K562 (cell line): ENCODE measurements around the gene MCM9. TPM values are rescaled to one million over a fixed set of nuclear protein-coding genes. Genes with fewer than 3 reads are reported as not detected.

Source experiments
- ATAC-seq: fragments of 200-7000 bp; cut with Tn5 transposase; 3 replicates; pipeline ENCODE4 v1.9.1; 2020; ENCODE audit warnings: moderate library complexity
- BruUV-seq: library from RNA; stranded (reverse); fragments of 400-500 nt; replicated peaks from 2 replicates; lab custom pipeline; 2021; lab: Mats Ljungman, UMichigan
- CTCF ChIA-PET: fragments of 300-600 bp; formaldehyde crosslinking; extraction: SDS; loops from one replicate; lab custom pipeline; 2021; ENCODE audit warnings: low intra/inter-chr PET ratio; lab: Yijun Ruan, JAX
- POLR2A ChIA-PET: fragments of 300-600, 350-650 bp; sonication (Branson Sonifier 250); formaldehyde crosslinking; extraction: SDS; loops from one replicate; lab custom pipeline; 2021; ENCODE audit warnings: antibody characterized with exemption, inconsistent platforms; lab: Yijun Ruan, JAX
- DNase-seq, 4 experiments: peaks; one replicate each; pipeline versions ENCODE4 v3.0.0 to v3.0.0-alpha.2; 2011 to 2018; ENCODE audit warnings: low spot score in 3 of 4, mixed read lengths in 3 of 4; ENCODE audit errors: extremely low read depth in 1 of 4
- FAIRE-seq: peaks from 2 replicates; lab custom pipeline; 2011; peaks lifted over from hg19 to GRCh38; lab: Jason Lieb, UNC
- H2AFZ ChIP-seq: 2 replicates; pipeline ENCODE4 v1.6.0; 2011; ENCODE audit warnings: low read depth, low read length, control low read depth, inconsistent platforms
- H3K27ac ChIP-seq: fragments of 200-600 bp; 3 replicates; pipeline ENCODE4 v1.8.0; 2011; ENCODE audit warnings: low read depth, mild to moderate bottlenecking, control low read depth, inconsistent platforms, low read length, moderate library complexity, mixed read lengths; ENCODE audit errors: extremely low read depth
- H3K27me3 ChIP-seq, 2 experiments: fragments of 300-600 bp in 1 of 2; 2 replicates in 1 of 2; 3 replicates in 1 of 2; pipeline versions ENCODE4 v1.6.0 to v1.8.0; 2011; ENCODE audit warnings: inconsistent platforms in 2 of 2, low read length in 2 of 2, mild to moderate bottlenecking in 1 of 2, mixed read lengths in 1 of 2, moderate library complexity in 1 of 2; ENCODE audit not compliant: control insufficient read depth in 2 of 2, insufficient read depth in 2 of 2
- H3K36me3 ChIP-seq: fragments of 300-600 bp; 3 replicates; pipeline ENCODE4 v1.8.0; 2011; ENCODE audit warnings: mild to moderate bottlenecking, low read length, inconsistent platforms; ENCODE audit not compliant: control insufficient read depth, insufficient read depth
- H3K4me1 ChIP-seq, 2 experiments: fragments of 200-600 bp in 1 of 2; replicated peaks in 1 of 2; 2 replicates in 1 of 2; 3 replicates in 1 of 2; pipeline versions ENCODE4 v1.5.1 to v1.8.0; 2011; ENCODE audit warnings: inconsistent platforms in 2 of 2, low read length in 2 of 2, mild to moderate bottlenecking in 1 of 2, mixed read lengths in 1 of 2, moderate library complexity in 1 of 2; ENCODE audit not compliant: control insufficient read depth in 2 of 2, insufficient read depth in 2 of 2
- H3K4me2 ChIP-seq: 2 replicates; pipeline ENCODE4 v1.6.1; 2011; ENCODE audit warnings: low read length, control low read depth, inconsistent platforms, mixed read lengths; ENCODE audit not compliant: insufficient read depth
- H3K4me3 ChIP-seq: fragments of 200-600 bp; sonication (generic), shearing (Covaris generic); 2 replicates; pipeline ENCODE4 v1.5.1; 2016; ENCODE audit warnings: control low read depth, inconsistent platforms
- H3K79me2 ChIP-seq: fragments of 200-600 bp; 3 replicates; pipeline ENCODE4 v1.8.0; 2011; ENCODE audit warnings: low read length, inconsistent platforms; ENCODE audit not compliant: control insufficient read depth, insufficient read depth
- H3K9ac ChIP-seq, 2 experiments: 2 replicates each; pipeline versions ENCODE4 v1.6.0 to v1.6.1; 2011; ENCODE audit warnings: low read depth in 2 of 2, low read length in 2 of 2, control low read depth in 1 of 2, inconsistent platforms in 1 of 2, mild to moderate bottlenecking in 1 of 2, mixed read lengths in 1 of 2; ENCODE audit not compliant: insufficient read depth in 1 of 2
- H3K9me1 ChIP-seq: one replicate; pipeline ENCODE4 v1.6.0; 2011; ENCODE audit warnings: inconsistent platforms, mild to moderate bottlenecking, low read length, moderate library complexity; ENCODE audit not compliant: control insufficient read depth, insufficient read depth
- H3K9me3 ChIP-seq: replicated peaks from 2 replicates; pipeline ENCODE4 v1.5.1; 2011; ENCODE audit warnings: low read depth, low read length, inconsistent platforms; ENCODE audit not compliant: control insufficient read depth, insufficient read depth
- H4K20me1 ChIP-seq: replicated peaks from 2 replicates; pipeline ENCODE4 v1.6.1; 2011; ENCODE audit warnings: low read length, inconsistent platforms, mixed read lengths; ENCODE audit not compliant: control insufficient read depth, insufficient read depth
- CCNT2 ChIP-seq: IDR thresholded peaks from 2 replicates; pipeline ENCODE4 v1.6.1; 2011; ENCODE audit warnings: borderline replicate concordance, low read depth, mild to moderate bottlenecking, moderate library complexity, mixed read lengths, low read length; ENCODE audit not compliant: insufficient read length; ENCODE audit errors: extremely low read depth
- SRSF7 ChIP-seq: fragments of 200-400 bp; formaldehyde crosslinking; optimal IDR thresholded peaks from 2 replicates; pipeline ENCODE3; 2017; ENCODE audit warnings: mild to moderate bottlenecking, low read depth, low read length
- ZEB2 ChIP-seq: fragments of 450-650 bp; IDR thresholded peaks from 2 replicates; pipeline ENCODE4 v1.6.1; 2016
- WGBS: fragments of 100-300 bp; shearing (Covaris generic); methylation state at CpG from one replicate; pipeline ENCODE4 v1.1.6; 2016; ENCODE audit warnings: low coverage, mixed read lengths; ENCODE audit not compliant: insufficient coverage; ENCODE audit errors: missing lambda C conversion rate; 5-methylcytosine and 5-hydroxymethylcytosine counted together
- in situ Hi-C: fragments of 300-500 bp; cut with MboI; formaldehyde crosslinking; loops from 4 replicates; pipeline ENCODE4 v1.15.0; 2018; ENCODE audit warnings: inconsistent platforms, mixed read lengths
- intact Hi-C: fragments of 100-400 bp; cut with micrococcal nuclease; formaldehyde crosslinking; loops from 2 replicates; pipeline ENCODE4 v1.14.2; 2022
- polyA plus RNA-seq, 8 experiments: library from polyadenylated mRNA; depleted of rRNA in 4 of 8; stranded (reverse) in 5 of 8; unstranded in 3 of 8; fragments of >200 nt; fragmentation: Nextera tagmentation in 2 of 8; fragmentation: Illumina TruSeq in 1 of 8; extraction: Ambion mirVana in 2 of 8; extraction: Trizol in 1 of 8; gene quantifications; 2 replicates each; pipeline versions ENCODE4 v1.2.1 to v1.2.3, GENCODE V29; 2011 to 2014; ENCODE audit warnings: inconsistent platforms in 1 of 8, missing spikeins in 1 of 8
- total RNA-seq, 7 experiments: library from RNA; depleted of rRNA in 6 of 7; stranded (reverse); fragments of >200 nt in 6 of 7; fragmentation: Illumina TruSeq in 2 of 7; extraction: Trizol in 2 of 7; gene quantifications; 2 replicates each; pipeline versions ENCODE4 v1.2.1 to v1.2.3, GENCODE V29; 2011 to 2021; ENCODE audit warnings: low replicate concordance in 1 of 7

Gene MCM9
- total and polyA plus RNA-seq, 9 of the 15 experiments (the other 6 are each of a cell fraction or from before 2014, with no cell fraction given): 4.8 to 16.7 (median 11.6) TPM

DNA sequence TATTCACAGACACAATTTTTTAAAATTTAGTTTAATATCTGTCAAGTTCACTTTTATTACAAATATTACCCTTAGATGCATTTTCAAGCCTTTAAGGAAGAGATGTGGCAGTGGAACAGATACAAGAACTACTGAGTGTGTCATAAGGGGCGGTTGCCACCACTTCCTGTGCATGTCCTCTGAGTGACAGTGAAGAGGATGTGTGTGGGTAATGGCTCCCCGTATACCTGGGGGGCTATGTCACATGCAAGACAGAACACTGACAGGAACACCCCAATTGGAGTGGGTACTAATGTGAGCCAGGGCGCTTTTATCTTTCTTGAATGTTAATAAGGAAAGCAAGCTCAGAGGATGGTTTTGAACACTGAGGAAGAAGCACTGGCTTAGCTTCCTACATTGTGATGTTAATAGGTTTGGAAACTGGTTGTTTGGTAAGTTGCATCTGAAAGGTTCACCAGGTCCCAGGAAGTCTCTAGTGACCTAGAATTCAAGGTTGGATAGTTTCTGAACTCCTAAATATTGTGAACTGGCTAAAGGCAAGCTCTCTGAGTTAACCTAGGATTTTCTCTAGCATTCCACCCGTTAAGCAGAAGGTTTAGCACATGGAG is 124.4 kb downstream of the MCM9 start:
- Histone ChIP-seq H3K9me1 (no peaks in the 10 kb centered on the region), H4K20me1 (no peaks in the 10 kb centered on the region), H3K9ac (no peak overlapping the region), H3K79me2 (no peaks in the 10 kb centered on the region), H3K27me3 (no peaks in the 10 kb centered on the region), H2AFZ (no peak overlapping the region), H3K36me3 (peaks cover 8% of the 10 kb centered on the region; the same call in 2 of the 3 replicates), H3K4me2 (no peak overlapping the region), H3K27ac (no peak overlapping the region), H3K4me1 (peaks cover 4 to 6% of the 10 kb centered on the region in 2 experiments; a peak in 1 of 5 replicates), H3K9me3 (no peaks in the 10 kb centered on the region), H3K4me3 (no peak overlapping the region)
- ChIA-PET CTCF (no interaction called here), POLR2A (no interaction called here)
- ATAC-seq: no peak
- in situ Hi-C loops: no loop called here
- WGBS: 60% methylated on average over 4 of the region's 4 CpGs
- no peak for TF ChIP-seq ZEB2
- no peak for TF ChIP-seq CCNT2
- TF ChIP-seq SRSF7: no peak
- no TSS peak for BruUV-seq
- FAIRE-seq: no peak
- intact Hi-C loops: no loop called here
- no peak for DNase-seq
